H1 (cell line): Measurements from ENCODE around the gene NCF2. TPM values are rescaled to one million over a fixed set of nuclear protein-coding genes. Genes with fewer than 3 reads are reported as not detected.

Experiments used
- CTCF ChIA-PET: fragments of 300-600 bp; sonication (Branson Sonifier 250); formaldehyde crosslinking; loops from one replicate; lab custom pipeline; 2021; ENCODE audit not compliant: partially characterized antibody; lab: Charles Lee
- POLR2A ChIA-PET: fragments of 300-600 bp; sonication (Branson Sonifier 250); formaldehyde crosslinking; loops from one replicate; lab custom pipeline; 2021; ENCODE audit warnings: inconsistent platforms; ENCODE audit not compliant: partially characterized antibody; lab: Charles Lee
- DNase-seq, 2 experiments: peaks; one replicate each; pipeline versions ENCODE4 v3.0.0 to v3.0.0-alpha.2; 2010 to 2022; ENCODE audit warnings: low spot score in 2 of 2, low read depth in 1 of 2, mixed read lengths in 1 of 2
- FAIRE-seq: peaks from 2 replicates; lab custom pipeline; 2011; peaks lifted over from hg19 to GRCh38; lab: Jason Lieb, UNC
- H2AFZ ChIP-seq: 2 replicates; pipeline ENCODE4 v1.8.1; 2012; ENCODE audit warnings: low read length, inconsistent platforms
- H2AK5ac ChIP-seq: 2 replicates; pipeline ENCODE4 v1.6.1; 2013; ENCODE audit warnings: low read depth, low read length
- H2BK120ac ChIP-seq: replicated peaks from 2 replicates; pipeline ENCODE3; 2013; ENCODE audit warnings: low read depth, low read length, inconsistent platforms
- H2BK12ac ChIP-seq: 2 replicates; pipeline ENCODE4 v1.6.1; 2013; ENCODE audit warnings: low read depth, low read length
- H2BK15ac ChIP-seq: 2 replicates; pipeline ENCODE4 v1.6.1; 2013; ENCODE audit warnings: low read length
- H2BK20ac ChIP-seq: 2 replicates; pipeline ENCODE4 v1.6.1; 2013; ENCODE audit warnings: low read length
- H2BK5ac ChIP-seq: 2 replicates; pipeline ENCODE4 v1.6.1; 2013; ENCODE audit warnings: low read depth, low read length
- H3K14ac ChIP-seq: 2 replicates; pipeline ENCODE4 v1.6.1; 2013; ENCODE audit warnings: inconsistent platforms; ENCODE audit not compliant: insufficient read length
- H3K18ac ChIP-seq: 2 replicates; pipeline ENCODE4 v1.6.1; 2013; ENCODE audit warnings: low read length; ENCODE audit errors: extremely low read depth
- H3K23ac ChIP-seq: 2 replicates; pipeline ENCODE4 v1.6.1; 2013; ENCODE audit warnings: inconsistent platforms; ENCODE audit not compliant: insufficient read length
- H3K23me2 ChIP-seq: 2 replicates; pipeline ENCODE4 v1.6.1; 2013; ENCODE audit warnings: low read depth, low read length
- H3K27ac ChIP-seq: 2 replicates; pipeline ENCODE4 v1.6.1; 2011; ENCODE audit warnings: low read depth, low read length, inconsistent platforms
- H3K27me3 ChIP-seq, 4 experiments: replicated peaks in 1 of 4; 1 replicate in 1 of 4; 2 replicates in 3 of 4; pipeline versions ENCODE4 v1.6.1 to v1.8.1; 2011 to 2013; ENCODE audit warnings: low read length in 3 of 4, mild to moderate bottlenecking in 3 of 4, inconsistent platforms in 2 of 4, mixed read lengths in 2 of 4, moderate library complexity in 1 of 4; ENCODE audit not compliant: control insufficient read depth in 3 of 4, insufficient read depth in 3 of 4; ENCODE audit errors: extremely low read depth in 1 of 4
- H3K36me3 ChIP-seq, 4 experiments: 2 replicates each; pipeline versions ENCODE4 v1.6.1 to v1.8.1; 2011 to 2013; ENCODE audit warnings: mild to moderate bottlenecking in 4 of 4, low read length in 3 of 4, moderate library complexity in 2 of 4, control low read depth in 1 of 4, inconsistent platforms in 1 of 4; ENCODE audit not compliant: insufficient read depth in 4 of 4, control insufficient read depth in 2 of 4
- H3K4ac ChIP-seq: replicated peaks from 2 replicates; pipeline ENCODE3; 2013; ENCODE audit warnings: low read length, low read depth, mixed read lengths, inconsistent platforms; ENCODE audit not compliant: insufficient read length
- H3K4me1 ChIP-seq, 4 experiments: replicated peaks in 1 of 4; 1 replicate in 1 of 4; 2 replicates in 3 of 4; pipeline versions ENCODE4 v1.6.1 to v1.8.1; 2011 to 2013; ENCODE audit warnings: low read length in 3 of 4, inconsistent platforms in 2 of 4, mixed read lengths in 1 of 4; ENCODE audit not compliant: insufficient read depth in 4 of 4, control insufficient read depth in 3 of 4
- H3K4me2 ChIP-seq, 2 experiments: 2 replicates each; pipeline versions ENCODE4 v1.6.1 to v1.8.1; 2011 to 2013; ENCODE audit warnings: low read depth in 2 of 2, low read length in 2 of 2, control low read depth in 1 of 2, inconsistent platforms in 1 of 2, mild to moderate bottlenecking in 1 of 2; ENCODE audit not compliant: insufficient read depth in 1 of 2
- H3K4me3 ChIP-seq, 4 experiments: fragments of 200-600, 300-600 bp in 1 of 4; sonication (generic), shearing (Covaris generic), sonication (Bioruptor Twin) in 1 of 4; 2 replicates each; pipeline versions ENCODE4 v1.5.1 to v1.8.1; 2011 to 2016; ENCODE audit warnings: low read length in 4 of 4, low read depth in 3 of 4, control low read depth in 2 of 4, inconsistent platforms in 2 of 4, mild to moderate bottlenecking in 2 of 4, mixed read lengths in 1 of 4, moderate library complexity in 1 of 4; ENCODE audit not compliant: insufficient read depth in 2 of 4; ENCODE audit errors: extremely low read depth in 1 of 4
- H3K56ac ChIP-seq: replicated peaks from 2 replicates; pipeline ENCODE3; 2013; ENCODE audit warnings: low read depth, mild to moderate bottlenecking, mixed read lengths, low read length, inconsistent platforms; ENCODE audit not compliant: insufficient read length
- H3K79me1 ChIP-seq: 2 replicates; pipeline ENCODE4 v1.6.1; 2013; ENCODE audit warnings: low read depth, low read length, control low read depth
- H3K79me2 ChIP-seq, 2 experiments: 2 replicates each; pipeline versions ENCODE4 v1.6.1 to v1.8.1; 2012 to 2013; ENCODE audit warnings: low read length in 2 of 2, mild to moderate bottlenecking in 2 of 2, inconsistent platforms in 1 of 2; ENCODE audit not compliant: insufficient read depth in 2 of 2, control insufficient read depth in 1 of 2
- H3K9ac ChIP-seq, 4 experiments: replicated peaks in 1 of 4; 1 replicate in 1 of 4; 2 replicates in 3 of 4; pipeline versions ENCODE4 v1.6.1 to v1.8.1; 2011 to 2013; ENCODE audit warnings: low read depth in 3 of 4, low read length in 3 of 4, control low read depth in 2 of 4, mild to moderate bottlenecking in 2 of 4, moderate library complexity in 2 of 4, inconsistent platforms in 1 of 4; ENCODE audit errors: extremely low read depth in 1 of 4
- H3K9me3 ChIP-seq, 2 experiments: 2 replicates each; pipeline versions ENCODE4 v1.6.1 to v1.8.1; 2012 to 2013; ENCODE audit warnings: mild to moderate bottlenecking in 2 of 2, moderate library complexity in 2 of 2, control low read depth in 1 of 2, inconsistent platforms in 1 of 2, low read depth in 1 of 2, low read length in 1 of 2, mixed read lengths in 1 of 2; ENCODE audit not compliant: insufficient read depth in 2 of 2
- H4K20me1 ChIP-seq, 2 experiments: replicated peaks in 1 of 2; 2 replicates each; pipeline versions ENCODE3 to v1.8.1; 2011 to 2013; ENCODE audit warnings: inconsistent platforms in 2 of 2, low read length in 2 of 2, mild to moderate bottlenecking in 1 of 2; ENCODE audit not compliant: insufficient read depth in 2 of 2, control insufficient read depth in 1 of 2
- H4K5ac ChIP-seq: 2 replicates; pipeline ENCODE4 v1.6.1; 2013; ENCODE audit warnings: low read length, low read depth, mixed read lengths, inconsistent platforms; ENCODE audit not compliant: insufficient read length
- H4K8ac ChIP-seq: 2 replicates; pipeline ENCODE4 v1.8.0; 2013; ENCODE audit warnings: mild to moderate bottlenecking, moderate library complexity, low read length, inconsistent platforms; ENCODE audit not compliant: insufficient read depth; ENCODE audit errors: extremely low read depth
- H4K91ac ChIP-seq: replicated peaks from 2 replicates; pipeline ENCODE3; 2013; ENCODE audit warnings: low read length, mixed read lengths, inconsistent platforms; ENCODE audit not compliant: insufficient read length
- BCL11A ChIP-seq, 2 experiments: IDR thresholded peaks; one replicate each; pipeline ENCODE4 v1.6.1; 2011; ENCODE audit warnings: low read depth in 2 of 2, low read length in 2 of 2, mild to moderate bottlenecking in 2 of 2
- HDAC6 ChIP-seq: IDR thresholded peaks from one replicate; pipeline ENCODE4 v1.7.1; 2012; ENCODE audit warnings: low read depth, mild to moderate bottlenecking, inconsistent platforms, low read length, moderate library complexity
- MAFK ChIP-seq: IDR thresholded peaks from 2 replicates; pipeline ENCODE4 v1.6.1; 2012; ENCODE audit warnings: low read depth, mild to moderate bottlenecking, improper control_type of control experiment, low read length
- SP4 ChIP-seq: IDR thresholded peaks from 2 replicates; pipeline ENCODE4 v1.6.1; 2012; ENCODE audit warnings: low read length, inconsistent platforms
- TBP ChIP-seq: IDR thresholded peaks from 2 replicates; pipeline ENCODE4 v1.6.1; 2011; ENCODE audit warnings: low read depth, low read length, improper control_type of control experiment
- WGBS, 2 experiments: shearing (Covaris generic) in 1 of 2; methylation state at CpG; one replicate each; pipeline versions ENCODE4 v1.1.6 to v1.1.7; 2013 to 2015; ENCODE audit warnings: low lambda C conversion rate in 2 of 2, mixed read lengths in 2 of 2, inconsistent platforms in 1 of 2, low coverage in 1 of 2, missing lambda C conversion rate in 1 of 2; ENCODE audit not compliant: insufficient replicate concordance in 2 of 2, insufficient coverage in 1 of 2, insufficient read length in 1 of 2; ENCODE audit errors: extremely low coverage in 1 of 2, missing lambda C conversion rate in 1 of 2; 5-methylcytosine and 5-hydroxymethylcytosine counted together
- polyA plus RNA-seq, 7 experiments: library from polyadenylated mRNA; depleted of rRNA in 3 of 7; stranded (reverse) in 5 of 7; unstranded in 2 of 7; fragments of >200 nt in 5 of 7; fragments of 200-250 nt in 2 of 7; gene quantifications; 1 replicate in 5 of 7; 2 replicates in 1 of 7; 4 replicates in 1 of 7; pipeline versions ENCODE4 v1.2.1 to v1.2.3, GENCODE V29; 2011 to 2013; ENCODE audit warnings: missing spikeins in 2 of 7, mixed read lengths in 2 of 7
- total RNA-seq: library from RNA; stranded (reverse); fragmentation: NEBNext Ultra II Directional; extraction: Animal tissue kit (Norgen Biotek cat#: 25700); gene quantifications from 2 replicates; pipeline ENCODE4 v1.2.1, GENCODE V29; 2021

NCF2 gene
- total and polyA plus RNA-seq, 2 of the 8 experiments (the other 6 are each of a cell fraction or from before 2014, with no cell fraction given) = not detected

GRCh38 chr1:183620311-183620710 is 30.1 kb upstream of the NCF2 start:
- Histone ChIP-seq H3K27me3 (no peaks in the 10 kb centered on the region), H3K9me3 (no peaks in the 10 kb centered on the region), H3K4me3 (no peak overlapping the region; a peak in 1 of 8 replicates), H3K14ac (no peak overlapping the region), H2BK20ac (no peak overlapping the region), H3K36me3 (no peaks in the 10 kb centered on the region), H3K23me2 (no peaks in the 10 kb centered on the region), H4K5ac (no peak overlapping the region), H3K4me1 (peaks cover 0 to 4% (median 0%) of the 10 kb centered on the region in 4 experiments; a peak in 1 of 7 replicates), H2BK15ac (no peak overlapping the region), H3K79me1 (no peaks in the 10 kb centered on the region), H4K8ac (no peak overlapping the region), H3K56ac (no peak overlapping the region), H2BK120ac (no peak overlapping the region), H3K9ac (no peak overlapping the region), H3K18ac (no peak overlapping the region), H2AK5ac (no peak overlapping the region), H3K4me2 (no peak overlapping the region), H2BK12ac (no peak overlapping the region), H3K79me2 (no peaks in the 10 kb centered on the region), H4K20me1 (no peaks in the 10 kb centered on the region), H4K91ac (no peak overlapping the region), H2BK5ac (no peak overlapping the region), H3K23ac (no peak overlapping the region), H3K4ac (no peak overlapping the region), H2AFZ (no peak overlapping the region), H3K27ac (no peak overlapping the region)
- FAIRE-seq = no peak
- POLR2A ChIA-PET = interaction anchor here (0.7 to 0.9 kb wide), 2 partner anchors 11 to 33 kb away, joined by 3 read pairs; no protein-coding TSS in a partner anchor
- TF ChIP-seq TBP = no peak
- TF ChIP-seq SP4 = no peak
- no peak for TF ChIP-seq MAFK
- TF ChIP-seq HDAC6 = no peak
- TF ChIP-seq BCL11A (IDR thresholded peaks at IDR 0.05; ENCODE audit: low read depth in 2 of 2, low read length in 2 of 2) = no peak
- WGBS, 2 experiments = 43% methylated on average over 2 of the region's 2 CpGs; no CpG with 5 or more reads in 1 of the 2 experiments
- no peak for DNase-seq
- CTCF ChIA-PET = interaction anchor here (1.0 to 1.5 kb wide), 3 partner anchors 11 to 392 kb away, joined by 3 read pairs; no protein-coding TSS in a partner anchor
